HG03060 (cell line): ENCODE results near the gene PLAAT5.
A peak's percentile ranks its signal among the peaks of the same experiment; 100 is the strongest.
"Not testable (repeated sequence)": the region's sequence is repeated elsewhere in the genome, so short reads cannot be mapped to it uniquely, and the experiment has no call there.

Experiments used
- ATAC-seq: cut with Tn5 transposase; IDR thresholded peaks from one replicate; pipeline ENCODE4 v1.9.1; 2021; ENCODE audit warnings: low read depth, moderate number of reproducible peaks; ENCODE audit not compliant: unreplicated experiment

PLAAT5 gene

GRCh38 chr11:63490551-63491239 is at the start of gene PLAAT5:
PLAAT5 (minus strand) TSS chr11:63491167; CDS start chr11:63491034, 133 bp downstream.
- no peak for ATAC-seq

GRCh38 chr11:63537293-63538101 is 46.5 kb upstream of the PLAAT5 start:
- no peak for ATAC-seq

GRCh38 chr11:63536669-63537292 is 45.8 kb upstream of the PLAAT5 start, which contains the start of gene PLAAT4:
PLAAT4 (plus strand) TSS chr11:63536808; CDS start chr11:63536869, 61 bp downstream.
- ATAC-seq = no peak

- ATAC-seq = no peak
Observed at GRCh38 chr11:63535734-63536133, 44.8 kb upstream of the PLAAT5 start.

GRCh38 chr11:63534895-63535461 is 44.0 kb upstream of the PLAAT5 start:
- no peak for ATAC-seq

GRCh38 chr11:63534076-63534475 is 43.1 kb upstream of the PLAAT5 start:
- ATAC-seq = no peak

- no peak for ATAC-seq
Observed at GRCh38 chr11:63532799-63533475, 42.0 kb upstream of the PLAAT5 start.

GRCh38 chr11:63532117-63532516 is 41.1 kb upstream of the PLAAT5 start:
- ATAC-seq = no peak

GRCh38 chr11:63531074-63531792 is 40.3 kb upstream of the PLAAT5 start:
- peak; percentile 90 for ATAC-seq

GRCh38 chr11:63530021-63530420 is 39.1 kb upstream of the PLAAT5 start:
- no peak for ATAC-seq

GRCh38 chr11:63529373-63529772 is 38.4 kb upstream of the PLAAT5 start:
- not testable (repeated sequence) for ATAC-seq

- not testable (repeated sequence) for ATAC-seq
Observed at GRCh38 chr11:63528729-63529278, 37.8 kb upstream of the PLAAT5 start.

- not testable (repeated sequence) for ATAC-seq
Observed at GRCh38 chr11:63528156-63528555, 37.2 kb upstream of the PLAAT5 start.

- no peak for ATAC-seq
Observed at GRCh38 chr11:63527667-63528066, 36.7 kb upstream of the PLAAT5 start.

GRCh38 chr11:63523151-63523550 is 32.2 kb upstream of the PLAAT5 start:
- no peak for ATAC-seq

GRCh38 chr11:63521896-63522295 is 30.9 kb upstream of the PLAAT5 start:
- ATAC-seq = no peak

GRCh38 chr11:63520606-63521170 is 29.7 kb upstream of the PLAAT5 start:
- no peak for ATAC-seq

- ATAC-seq = no peak
Observed at GRCh38 chr11:63518548-63518947, 27.6 kb upstream of the PLAAT5 start.

GRCh38 chr11:63517156-63517555 is 26.2 kb upstream of the PLAAT5 start:
- ATAC-seq = no peak
